GM21447 (cell line): ENCODE data around the gene KMT2B.
"Not testable (repeated sequence)": the region's sequence is repeated elsewhere in the genome, so short reads cannot be mapped to it uniquely, and the experiment has no call there.

Experiments
- ATAC-seq: cut with Tn5 transposase; IDR thresholded peaks from one replicate; pipeline ENCODE4 v1.9.1; 2021; ENCODE audit not compliant: unreplicated experiment

Gene KMT2B

GRCh38 chr19:35717665-35718344 lies at the start of gene KMT2B:
Gene KMT2B (plus strand): TSS chr19:35718003. CDS start chr19:35718019, 16 bp downstream.
- no peak for ATAC-seq

GRCh38 chr19:35669566-35669965 lies 48.2 kb upstream of the KMT2B start:
- no peak for ATAC-seq

- ATAC-seq = no peak
Observed at GRCh38 chr19:35669974-35670373, 47.8 kb upstream of the KMT2B start.

- no peak for ATAC-seq
Observed at GRCh38 chr19:35670686-35671085, 47.1 kb upstream of the KMT2B start.

GRCh38 chr19:35671818-35672217 lies 46.0 kb upstream of the KMT2B start:
- no peak for ATAC-seq

GRCh38 chr19:35673121-35673804 lies 44.5 kb upstream of the KMT2B start:
- no peak for ATAC-seq

- ATAC-seq = no peak
Observed at GRCh38 chr19:35675589-35676140, 42.1 kb upstream of the KMT2B start.

GRCh38 chr19:35689836-35690235 lies 28.0 kb upstream of the KMT2B start:
- ATAC-seq = no peak

GRCh38 chr19:35691106-35691505 lies 26.7 kb upstream of the KMT2B start:
- ATAC-seq = not testable (repeated sequence)

GRCh38 chr19:35692010-35692409 lies 25.8 kb upstream of the KMT2B start:
- ATAC-seq = no peak

- ATAC-seq = no peak
Observed at GRCh38 chr19:35693422-35693821, 24.4 kb upstream of the KMT2B start.

GRCh38 chr19:35693835-35694599 lies 23.8 kb upstream of the KMT2B start:
- peak; percentile 84 for ATAC-seq

- no peak for ATAC-seq
Observed at GRCh38 chr19:35695895-35696422, 21.8 kb upstream of the KMT2B start.

- peak; percentile 49 for ATAC-seq
Observed at GRCh38 chr19:35696835-35697234, 21.0 kb upstream of the KMT2B start.

- peak; percentile 93 for ATAC-seq
Observed at GRCh38 chr19:35702223-35703012, 15.4 kb upstream of the KMT2B start.

- ATAC-seq = no peak
Observed at GRCh38 chr19:35703343-35703742, 14.5 kb upstream of the KMT2B start.

GRCh38 chr19:35704218-35704617 lies 13.6 kb upstream of the KMT2B start, which contains the start of gene ZBTB32:
Gene ZBTB32 (plus strand): TSS chr19:35704558. CDS start chr19:35714627, 10,069 bp downstream.
- no peak for ATAC-seq

GRCh38 chr19:35708391-35708790 lies 9.4 kb upstream of the KMT2B start:
- ATAC-seq = no peak

- no peak for ATAC-seq
Observed at GRCh38 chr19:35710784-35711723, 6.7 kb upstream of the KMT2B start.
